GM23338 (cell line): ENCODE results near the gene PTX3. TPM values are rescaled to one million over a fixed set of nuclear protein-coding genes. Genes with fewer than 3 reads are reported as not detected.

Source experiments
- ATAC-seq: fragments of 200-7000 bp; cut with Tn5 transposase; 3 replicates; pipeline ENCODE4 v1.9.1; 2020
- DNase-seq: peaks from one replicate; pipeline ENCODE4 v3.0.0-alpha.2; 2015; ENCODE audit warnings: low spot score
- H2AFZ ChIP-seq: fragments of 200-600 bp; sonication (generic); 2 replicates; pipeline ENCODE4 v1.8.0; 2016; ENCODE audit warnings: antibody characterized with exemption, mild to moderate bottlenecking, moderate library complexity
- H3F3A ChIP-seq: fragments of 200-600 bp; sonication (generic); replicated peaks from 2 replicates; pipeline ENCODE4 v1.8.0; 2017; ENCODE audit warnings: antibody characterized with exemption, mixed run types, low read depth
- H3K27ac ChIP-seq: fragments of 200-600 bp; sonication (generic); 2 replicates; pipeline ENCODE4 v1.6.1; 2016; ENCODE audit warnings: low read depth
- H3K27me3 ChIP-seq: fragments of 200-600 bp; sonication (generic); 2 replicates; pipeline ENCODE4 v1.8.0; 2016; ENCODE audit warnings: mild to moderate bottlenecking, mixed run types, moderate library complexity; ENCODE audit not compliant: insufficient read depth
- H3K36me3 ChIP-seq: fragments of 200-600 bp; sonication (generic); 2 replicates; pipeline ENCODE4 v1.8.0; 2016; ENCODE audit warnings: mild to moderate bottlenecking; ENCODE audit not compliant: insufficient read depth
- H3K4me1 ChIP-seq: fragments of 200-600 bp; sonication (generic); 2 replicates; pipeline ENCODE4 v1.8.0; 2016; ENCODE audit warnings: mild to moderate bottlenecking, moderate library complexity; ENCODE audit not compliant: insufficient read depth
- H3K4me2 ChIP-seq: fragments of 200-600 bp; sonication (generic); 2 replicates; pipeline ENCODE4 v1.7.1; 2017; ENCODE audit warnings: mixed run types
- H3K4me3 ChIP-seq: fragments of 200-600 bp; sonication (generic); 2 replicates; pipeline ENCODE4 v1.6.1; 2016; ENCODE audit warnings: mixed run types
- H3K79me2 ChIP-seq: fragments of 200-600 bp; sonication (generic); replicated peaks from 2 replicates; pipeline ENCODE4 v1.8.0; 2017; ENCODE audit warnings: mild to moderate bottlenecking; ENCODE audit not compliant: insufficient read depth
- H3K9me2 ChIP-seq: fragments of 200-600 bp; sonication (generic); 2 replicates; pipeline ENCODE4 v1.8.0; 2017; ENCODE audit not compliant: insufficient read depth
- H4K20me1 ChIP-seq: fragments of 200-600 bp; sonication (generic); replicated peaks from 2 replicates; pipeline ENCODE4 v1.8.0; 2017; ENCODE audit warnings: mild to moderate bottlenecking; ENCODE audit not compliant: insufficient read depth
- H3K27ac Mint-ChIP-seq: 2 replicates; pipeline ENCODE4 v1.8.0; 2020; ENCODE audit warnings: inconsistent platforms, mild to moderate bottlenecking, moderate library complexity, mixed read lengths
- H3K27me3 Mint-ChIP-seq: 3 replicates; pipeline ENCODE4 v1.8.0; 2022; ENCODE audit warnings: low read depth, mild to moderate bottlenecking, moderate library complexity, mixed read lengths, inconsistent platforms; ENCODE audit not compliant: insufficient read depth, poor library complexity
- H3K36me3 Mint-ChIP-seq: 3 replicates; pipeline ENCODE4 v1.8.0; 2021; ENCODE audit warnings: low read depth, mild to moderate bottlenecking, inconsistent platforms, moderate library complexity, mixed read lengths
- H3K4me1 Mint-ChIP-seq: 3 replicates; pipeline ENCODE4 v1.8.0; 2020; ENCODE audit warnings: mild to moderate bottlenecking, inconsistent platforms, mixed read lengths
- H3K4me3 Mint-ChIP-seq: 3 replicates; pipeline ENCODE4 v1.8.0; 2021; ENCODE audit warnings: moderate library complexity, mild to moderate bottlenecking, inconsistent platforms, mixed read lengths
- H3K9me3 Mint-ChIP-seq: 3 replicates; pipeline ENCODE4 v1.8.0; 2020; ENCODE audit warnings: moderate library complexity, mild to moderate bottlenecking, inconsistent platforms, mixed read lengths
- CREB1 ChIP-seq: fragments of 250-450 bp; sonication (Bioruptor Pico); IDR thresholded peaks from 2 replicates; pipeline ENCODE4 v1.5.0; 2020; ENCODE audit warnings: low read depth, mild to moderate bottlenecking, moderate library complexity
- EZH2 ChIP-seq: fragments of 200-600 bp; sonication (generic); IDR thresholded peaks from one replicate; pipeline ENCODE4 v1.8.0; 2017; ENCODE audit warnings: antibody characterized with exemption, mild to moderate bottlenecking, low read depth; ENCODE audit not compliant: unreplicated experiment
- EZH2phosphoT487 ChIP-seq: fragments of 200-600 bp; sonication (generic); IDR thresholded peaks from one replicate; pipeline ENCODE4 v1.8.1; 2018; ENCODE audit warnings: antibody characterized with exemption; ENCODE audit not compliant: unreplicated experiment
- JUNB ChIP-seq: IDR thresholded peaks from one replicate; pipeline ENCODE4 v1.6.1; 2016; ENCODE audit warnings: antibody characterized with exemption; ENCODE audit not compliant: unreplicated experiment
- POLR2AphosphoS5 ChIP-seq: IDR thresholded peaks from 2 replicates; pipeline ENCODE4 v1.6.1; 2016; ENCODE audit warnings: antibody characterized with exemption, low read depth
- REST ChIP-seq: IDR thresholded peaks from one replicate; pipeline ENCODE4 v1.6.1; 2018; ENCODE audit warnings: antibody characterized with exemption; ENCODE audit not compliant: unreplicated experiment
- ZNF114 ChIP-seq: fragments of 250-450 bp; sonication (Bioruptor Pico); IDR thresholded peaks from 2 replicates; pipeline ENCODE4 v1.5.0; 2020; ENCODE audit warnings: mild to moderate bottlenecking, moderate library complexity
- polyA plus RNA-seq: library from polyadenylated mRNA; unstranded; fragments of >200 nt; fragmentation: Nextera tagmentation; extraction: Ambion mirVana; gene quantifications from 2 replicates; pipeline ENCODE4 v1.2.1, GENCODE V29; 2016
- total RNA-seq: library from RNA; depleted of rRNA; stranded (reverse); fragments of >200 nt; shearing (Covaris generic); gene quantifications from 2 replicates; pipeline ENCODE4 v1.2.3, GENCODE V29; 2014
- TF ChIP-seq, protein P1 (sequence below): fragments of 250-450 bp; sonication (Bioruptor Pico); IDR thresholded peaks from 2 replicates; pipeline ENCODE4 v1.5.0; 2020; ENCODE audit warnings: mild to moderate bottlenecking, moderate library complexity
- TF ChIP-seq, protein P2 (sequence below), 2 experiments: fragments of 200-600 bp in 1 of 2; sonication (generic) in 1 of 2; conservative IDR thresholded peaks; 2 replicates each; pipeline versions ENCODE4 v1.5.1 to v1.6.1; 2016 to 2017; ENCODE audit warnings: antibody characterized with exemption in 2 of 2, low read depth in 2 of 2, mild to moderate bottlenecking in 2 of 2, moderate library complexity in 1 of 2
- TF ChIP-seq, protein P3 (sequence below): IDR thresholded peaks from 2 replicates; pipeline ENCODE4 v1.6.1; 2016; ENCODE audit warnings: antibody characterized with exemption

The PTX3 gene
- total and polyA plus RNA-seq, 2 experiments from 2014 or later, result 1.2 to 2.4 TPM

DNA sequence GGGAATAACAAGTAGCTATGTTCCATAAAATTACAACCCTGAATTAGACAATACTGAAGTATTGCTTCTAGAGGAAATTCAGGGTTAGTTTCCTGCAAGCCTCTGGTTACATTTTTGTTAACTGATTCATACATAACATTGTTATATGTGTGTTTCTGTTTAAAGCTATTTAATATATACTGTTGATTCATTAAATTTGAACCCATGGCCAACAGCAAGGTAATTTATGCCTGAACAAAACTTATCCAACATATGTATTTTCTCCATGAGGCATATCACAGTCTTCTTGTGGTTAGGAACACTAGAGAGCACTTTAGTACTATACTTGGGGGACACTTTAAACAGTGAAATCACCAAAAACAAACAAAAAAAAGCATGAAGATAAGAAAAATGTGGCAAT is 47.7 kb upstream of the PTX3 start (continued):
- no peak for TF ChIP-seq REST
- no peak for TF ChIP-seq CREB1 (CRISPR knock-in tag)
- TF ChIP-seq JUNB, result no peak

DNA sequence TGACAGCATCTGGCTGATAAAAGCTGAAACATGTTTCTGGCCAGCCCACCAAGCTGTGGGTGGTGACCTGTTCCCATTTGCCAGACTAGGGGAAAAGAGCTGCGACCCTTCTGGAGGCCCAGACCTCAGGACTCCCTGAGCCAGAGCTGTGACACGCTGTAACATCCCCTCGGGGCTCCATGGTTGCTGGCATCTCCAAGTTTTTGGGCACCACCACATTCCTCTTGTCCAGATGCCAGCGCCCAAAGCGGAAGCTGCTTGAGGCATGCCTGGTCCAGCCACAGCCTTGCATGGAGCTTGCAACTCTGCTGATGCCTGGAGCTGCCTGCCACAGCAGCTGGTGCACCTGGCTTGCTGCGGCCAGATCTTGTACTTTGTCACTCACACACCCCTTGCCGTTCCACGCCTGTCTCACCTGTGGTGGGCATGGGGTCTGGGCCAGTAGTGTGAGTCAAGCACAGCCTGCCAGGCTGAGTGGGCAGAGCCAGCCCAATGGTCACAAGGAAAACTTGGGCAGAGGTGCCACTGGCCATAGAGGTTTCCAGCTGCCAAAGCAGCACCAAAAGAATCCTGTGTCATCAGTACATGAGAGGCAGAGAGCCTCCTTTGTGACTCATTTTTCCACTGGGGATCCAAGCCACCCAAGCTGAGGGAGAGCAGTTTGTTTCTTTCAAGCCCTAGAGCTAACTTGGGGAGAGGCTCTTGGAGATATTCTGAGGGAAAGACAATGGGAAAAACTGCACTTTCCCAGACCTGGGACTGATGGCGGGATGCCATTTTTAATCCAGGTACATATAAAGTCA is 45.7 kb upstream of the PTX3 start:
- H3K4me1 Mint-ChIP-seq, result no peaks in the 10 kb centered on the region
- H3F3A ChIP-seq, result no peaks in the 10 kb centered on the region
- no peaks in the 10 kb centered on the region for H3K36me3 Mint-ChIP-seq
- no peak for DNase-seq
- no peaks in the 10 kb centered on the region for H3K9me3 Mint-ChIP-seq
- peaks cover 2% of the 10 kb centered on the region for H3K27me3 Mint-ChIP-seq
- H3K79me2 ChIP-seq, result no peaks in the 10 kb centered on the region
- H2AFZ ChIP-seq, result no peak overlapping the region
- H3K4me3 Mint-ChIP-seq, result no peak overlapping the region
- H3K27me3 ChIP-seq, result no peaks in the 10 kb centered on the region
- no peaks in the 10 kb centered on the region for H3K4me1 ChIP-seq
- H3K4me3 ChIP-seq, result no peak overlapping the region
- 0 out of 2 replicates have a peak, but pooled peaks cover 3% of the 10 kb centered on the region for H3K9me2 ChIP-seq
- no peak for ATAC-seq
- H3K36me3 ChIP-seq, result no peaks in the 10 kb centered on the region
- H3K4me2 ChIP-seq, result no peak overlapping the region
- no peak overlapping the region for H3K27ac Mint-ChIP-seq
- H3K27ac ChIP-seq, result no peak overlapping the region
- no peaks in the 10 kb centered on the region for H4K20me1 ChIP-seq
- TF ChIP-seq, protein P1, sequence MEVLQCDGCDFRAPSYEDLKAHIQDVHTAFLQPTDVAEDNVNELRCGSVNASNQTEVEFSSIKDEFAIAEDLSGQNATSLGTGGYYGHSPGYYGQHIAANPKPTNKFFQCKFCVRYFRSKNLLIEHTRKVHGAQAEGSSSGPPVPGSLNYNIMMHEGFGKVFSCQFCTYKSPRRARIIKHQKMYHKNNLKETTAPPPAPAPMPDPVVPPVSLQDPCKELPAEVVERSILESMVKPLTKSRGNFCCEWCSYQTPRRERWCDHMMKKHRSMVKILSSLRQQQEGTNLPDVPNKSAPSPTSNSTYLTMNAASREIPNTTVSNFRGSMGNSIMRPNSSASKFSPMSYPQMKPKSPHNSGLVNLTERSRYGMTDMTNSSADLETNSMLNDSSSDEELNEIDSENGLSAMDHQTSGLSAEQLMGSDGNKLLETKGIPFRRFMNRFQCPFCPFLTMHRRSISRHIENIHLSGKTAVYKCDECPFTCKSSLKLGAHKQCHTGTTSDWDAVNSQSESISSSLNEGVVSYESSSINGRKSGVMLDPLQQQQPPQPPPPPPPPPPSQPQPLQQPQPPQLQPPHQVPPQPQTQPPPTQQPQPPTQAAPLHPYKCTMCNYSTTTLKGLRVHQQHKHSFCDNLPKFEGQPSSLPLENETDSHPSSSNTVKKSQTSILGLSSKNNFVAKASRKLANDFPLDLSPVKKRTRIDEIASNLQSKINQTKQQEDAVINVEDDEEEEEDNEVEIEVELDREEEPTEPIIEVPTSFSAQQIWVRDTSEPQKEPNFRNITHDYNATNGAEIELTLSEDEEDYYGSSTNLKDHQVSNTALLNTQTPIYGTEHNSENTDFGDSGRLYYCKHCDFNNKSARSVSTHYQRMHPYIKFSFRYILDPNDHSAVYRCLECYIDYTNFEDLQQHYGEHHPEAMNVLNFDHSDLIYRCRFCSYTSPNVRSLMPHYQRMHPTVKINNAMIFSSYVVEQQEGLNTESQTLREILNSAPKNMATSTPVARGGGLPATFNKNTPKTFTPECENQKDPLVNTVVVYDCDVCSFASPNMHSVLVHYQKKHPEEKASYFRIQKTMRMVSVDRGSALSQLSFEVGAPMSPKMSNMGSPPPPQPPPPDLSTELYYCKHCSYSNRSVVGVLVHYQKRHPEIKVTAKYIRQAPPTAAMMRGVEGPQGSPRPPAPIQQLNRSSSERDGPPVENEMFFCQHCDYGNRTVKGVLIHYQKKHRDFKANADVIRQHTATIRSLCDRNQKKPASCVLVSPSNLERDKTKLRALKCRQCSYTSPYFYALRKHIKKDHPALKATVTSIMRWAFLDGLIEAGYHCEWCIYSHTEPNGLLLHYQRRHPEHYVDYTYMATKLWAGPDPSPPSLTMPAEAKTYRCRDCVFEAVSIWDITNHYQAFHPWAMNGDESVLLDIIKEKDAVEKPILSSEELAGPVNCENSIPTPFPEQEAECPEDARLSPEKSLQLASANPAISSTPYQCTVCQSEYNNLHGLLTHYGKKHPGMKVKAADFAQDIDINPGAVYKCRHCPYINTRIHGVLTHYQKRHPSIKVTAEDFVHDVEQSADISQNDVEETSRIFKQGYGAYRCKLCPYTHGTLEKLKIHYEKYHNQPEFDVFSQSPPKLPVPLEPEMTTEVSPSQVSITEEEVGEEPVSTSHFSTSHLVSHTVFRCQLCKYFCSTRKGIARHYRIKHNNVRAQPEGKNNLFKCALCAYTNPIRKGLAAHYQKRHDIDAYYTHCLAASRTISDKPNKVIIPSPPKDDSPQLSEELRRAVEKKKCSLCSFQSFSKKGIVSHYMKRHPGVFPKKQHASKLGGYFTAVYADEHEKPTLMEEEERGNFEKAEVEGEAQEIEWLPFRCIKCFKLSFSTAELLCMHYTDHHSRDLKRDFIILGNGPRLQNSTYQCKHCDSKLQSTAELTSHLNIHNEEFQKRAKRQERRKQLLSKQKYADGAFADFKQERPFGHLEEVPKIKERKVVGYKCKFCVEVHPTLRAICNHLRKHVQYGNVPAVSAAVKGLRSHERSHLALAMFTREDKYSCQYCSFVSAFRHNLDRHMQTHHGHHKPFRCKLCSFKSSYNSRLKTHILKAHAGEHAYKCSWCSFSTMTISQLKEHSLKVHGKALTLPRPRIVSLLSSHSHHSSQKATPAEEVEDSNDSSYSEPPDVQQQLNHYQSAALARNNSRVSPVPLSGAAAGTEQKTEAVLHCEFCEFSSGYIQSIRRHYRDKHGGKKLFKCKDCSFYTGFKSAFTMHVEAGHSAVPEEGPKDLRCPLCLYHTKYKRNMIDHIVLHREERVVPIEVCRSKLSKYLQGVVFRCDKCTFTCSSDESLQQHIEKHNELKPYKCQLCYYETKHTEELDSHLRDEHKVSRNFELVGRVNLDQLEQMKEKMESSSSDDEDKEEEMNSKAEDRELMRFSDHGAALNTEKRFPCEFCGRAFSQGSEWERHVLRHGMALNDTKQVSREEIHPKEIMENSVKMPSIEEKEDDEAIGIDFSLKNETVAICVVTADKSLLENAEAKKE, result no peak
- TF ChIP-seq EZH2phosphoT487 (no peak), CREB1 (CRISPR knock-in tag) (no peak), POLR2AphosphoS5 (no peak), EZH2 (no peak), JUNB (no peak), ZNF114 (no peak)
- TF ChIP-seq, protein P2, sequence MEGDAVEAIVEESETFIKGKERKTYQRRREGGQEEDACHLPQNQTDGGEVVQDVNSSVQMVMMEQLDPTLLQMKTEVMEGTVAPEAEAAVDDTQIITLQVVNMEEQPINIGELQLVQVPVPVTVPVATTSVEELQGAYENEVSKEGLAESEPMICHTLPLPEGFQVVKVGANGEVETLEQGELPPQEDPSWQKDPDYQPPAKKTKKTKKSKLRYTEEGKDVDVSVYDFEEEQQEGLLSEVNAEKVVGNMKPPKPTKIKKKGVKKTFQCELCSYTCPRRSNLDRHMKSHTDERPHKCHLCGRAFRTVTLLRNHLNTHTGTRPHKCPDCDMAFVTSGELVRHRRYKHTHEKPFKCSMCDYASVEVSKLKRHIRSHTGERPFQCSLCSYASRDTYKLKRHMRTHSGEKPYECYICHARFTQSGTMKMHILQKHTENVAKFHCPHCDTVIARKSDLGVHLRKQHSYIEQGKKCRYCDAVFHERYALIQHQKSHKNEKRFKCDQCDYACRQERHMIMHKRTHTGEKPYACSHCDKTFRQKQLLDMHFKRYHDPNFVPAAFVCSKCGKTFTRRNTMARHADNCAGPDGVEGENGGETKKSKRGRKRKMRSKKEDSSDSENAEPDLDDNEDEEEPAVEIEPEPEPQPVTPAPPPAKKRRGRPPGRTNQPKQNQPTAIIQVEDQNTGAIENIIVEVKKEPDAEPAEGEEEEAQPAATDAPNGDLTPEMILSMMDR (conservative IDR thresholded peaks at IDR 0.05; ENCODE audit: low read depth in 2 of 2), result no peak
- TF ChIP-seq, protein P3, sequence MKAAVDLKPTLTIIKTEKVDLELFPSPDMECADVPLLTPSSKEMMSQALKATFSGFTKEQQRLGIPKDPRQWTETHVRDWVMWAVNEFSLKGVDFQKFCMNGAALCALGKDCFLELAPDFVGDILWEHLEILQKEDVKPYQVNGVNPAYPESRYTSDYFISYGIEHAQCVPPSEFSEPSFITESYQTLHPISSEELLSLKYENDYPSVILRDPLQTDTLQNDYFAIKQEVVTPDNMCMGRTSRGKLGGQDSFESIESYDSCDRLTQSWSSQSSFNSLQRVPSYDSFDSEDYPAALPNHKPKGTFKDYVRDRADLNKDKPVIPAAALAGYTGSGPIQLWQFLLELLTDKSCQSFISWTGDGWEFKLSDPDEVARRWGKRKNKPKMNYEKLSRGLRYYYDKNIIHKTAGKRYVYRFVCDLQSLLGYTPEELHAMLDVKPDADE, result no peak
